ENCODE data around the gene NSF. TPM values are rescaled to one million over a fixed set of nuclear protein-coding genes. Genes with fewer than 3 reads are reported as not detected.
"Not testable (repeated sequence)": the region's sequence is repeated elsewhere in the genome, so short reads cannot be mapped to it uniquely, and the experiment has no call there.

The NSF gene
- total RNA-seq, 1 donor from 2014 or later: 28.9 TPM

GRCh38 chr17:46756081-46756735, 165.7 kb downstream of the NSF start:
- DNase-seq (ENCODE audit: low spot score): no peak

GRCh38 chr17:46756861-46757260, 166.4 kb downstream of the NSF start:
- no peak for DNase-seq (ENCODE audit: low spot score)

- DNase-seq (ENCODE audit: low spot score): not testable (repeated sequence)
Observed at GRCh38 chr17:46757588-46757987, 167.1 kb downstream of the NSF start.

GRCh38 chr17:46758614-46759013, 168.1 kb downstream of the NSF start:
- no peak for DNase-seq (ENCODE audit: low spot score)

- no peak for DNase-seq (ENCODE audit: low spot score)
Observed at GRCh38 chr17:46759141-46759540, 168.7 kb downstream of the NSF start.

GRCh38 chr17:46763416-46763815, 172.9 kb downstream of the NSF start:
- DNase-seq (ENCODE audit: low spot score): no peak

GRCh38 chr17:46764000-46764708, 173.7 kb downstream of the NSF start:
- no peak for DNase-seq (ENCODE audit: low spot score)

GRCh38 chr17:46764709-46765401, 174.4 kb downstream of the NSF start:
- no peak for DNase-seq (ENCODE audit: low spot score)

- DNase-seq (ENCODE audit: low spot score): no peak
Observed at GRCh38 chr17:46765453-46765852, 175.0 kb downstream of the NSF start.

- no peak for DNase-seq (ENCODE audit: low spot score)
Observed at GRCh38 chr17:46766493-46767491, 176.3 kb downstream of the NSF start.

GRCh38 chr17:46768540-46768870, 178.0 kb downstream of the NSF start:
- DNase-seq (ENCODE audit: low spot score): no peak

- DNase-seq (ENCODE audit: low spot score): not testable (repeated sequence)
Observed at GRCh38 chr17:46768896-46769295, 178.4 kb downstream of the NSF start.

GRCh38 chr17:46769531-46770438, 179.3 kb downstream of the NSF start:
- DNase-seq (ENCODE audit: low spot score): peak; percentile 27

- no peak for DNase-seq (ENCODE audit: low spot score)
Observed at GRCh38 chr17:46770439-46770817, 180.0 kb downstream of the NSF start.

- peak; percentile 54 for DNase-seq (ENCODE audit: low spot score)
Observed at GRCh38 chr17:46770818-46771560, 180.5 kb downstream of the NSF start.

- DNase-seq (ENCODE audit: low spot score): peak; percentile 23
Observed at GRCh38 chr17:46771561-46772474, 181.3 kb downstream of the NSF start.

- no peak for DNase-seq (ENCODE audit: low spot score)
Observed at GRCh38 chr17:46772475-46773220, 182.2 kb downstream of the NSF start.

- DNase-seq (ENCODE audit: low spot score): no peak
Observed at GRCh38 chr17:46773221-46773605, 182.7 kb downstream of the NSF start.
